ENCODE measurements around the gene CYP27C1. TPM values are rescaled to one million over a fixed set of nuclear protein-coding genes. Genes with fewer than 3 reads are reported as not detected.
A peak's percentile ranks its signal among the peaks of the same experiment; 100 is the strongest.

The CYP27C1 gene
- total and polyA plus RNA-seq, 8 donors, result 0.02 to 0.09 (median 0.03) TPM; not detected in 3

DNA sequence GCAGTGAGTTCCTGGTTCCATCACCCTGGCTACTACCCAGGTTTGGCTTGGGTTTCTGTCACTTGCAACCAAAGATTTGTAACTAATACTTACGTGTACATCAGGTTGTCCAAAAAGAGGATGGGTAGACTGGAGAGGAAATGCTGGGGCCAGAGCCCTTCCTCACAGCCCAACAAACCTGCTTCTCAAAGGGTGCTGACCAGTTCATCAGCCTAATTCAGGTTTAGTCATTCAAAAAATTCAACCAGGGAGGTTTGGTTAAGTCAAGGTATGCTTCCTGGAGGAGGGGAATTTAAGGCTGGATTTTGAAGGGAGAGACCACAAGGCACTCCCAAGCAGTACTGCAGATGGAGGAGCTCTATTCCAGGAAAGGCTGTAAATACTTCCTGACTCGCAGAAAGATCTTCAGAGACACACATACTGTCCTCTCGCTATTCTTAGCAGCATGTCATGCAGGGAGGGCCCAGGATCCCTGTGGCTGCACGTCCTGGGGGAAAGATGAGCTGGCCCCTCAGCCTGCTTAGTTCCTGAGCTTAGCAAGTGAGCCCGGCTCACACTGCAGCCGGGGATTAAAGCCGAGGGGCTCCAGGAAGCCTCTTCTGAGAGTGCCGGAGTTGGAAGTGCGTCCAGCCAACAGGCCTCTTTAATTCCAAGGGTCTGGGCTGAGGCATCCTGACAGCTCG, 73.1 kb downstream of the CYP27C1 start:
- TF ChIP-seq CTCF (IDR thresholded peaks at IDR 0.05), result no peak
- DNase-seq (no peak), FAIRE-seq (no peak), ATAC-seq (no peak)
- H3K36me3 ChIP-seq, result no peaks in the 10 kb centered on the region
- H3K4me1 ChIP-seq, result no peaks in the 10 kb centered on the region
- intact Hi-C loops (cut with DNase I), result no loop called here
- H3K27me3 ChIP-seq, result no peaks in the 10 kb centered on the region
- H3K4me3 ChIP-seq, result no peak overlapping the region
- no peaks in the 10 kb centered on the region for H3K9me3 ChIP-seq
- H3K27ac ChIP-seq, result no peak overlapping the region
- WGBS, 2 donors, result 81 to 85% methylated on average over 10 of the region's 10 CpGs

DNA sequence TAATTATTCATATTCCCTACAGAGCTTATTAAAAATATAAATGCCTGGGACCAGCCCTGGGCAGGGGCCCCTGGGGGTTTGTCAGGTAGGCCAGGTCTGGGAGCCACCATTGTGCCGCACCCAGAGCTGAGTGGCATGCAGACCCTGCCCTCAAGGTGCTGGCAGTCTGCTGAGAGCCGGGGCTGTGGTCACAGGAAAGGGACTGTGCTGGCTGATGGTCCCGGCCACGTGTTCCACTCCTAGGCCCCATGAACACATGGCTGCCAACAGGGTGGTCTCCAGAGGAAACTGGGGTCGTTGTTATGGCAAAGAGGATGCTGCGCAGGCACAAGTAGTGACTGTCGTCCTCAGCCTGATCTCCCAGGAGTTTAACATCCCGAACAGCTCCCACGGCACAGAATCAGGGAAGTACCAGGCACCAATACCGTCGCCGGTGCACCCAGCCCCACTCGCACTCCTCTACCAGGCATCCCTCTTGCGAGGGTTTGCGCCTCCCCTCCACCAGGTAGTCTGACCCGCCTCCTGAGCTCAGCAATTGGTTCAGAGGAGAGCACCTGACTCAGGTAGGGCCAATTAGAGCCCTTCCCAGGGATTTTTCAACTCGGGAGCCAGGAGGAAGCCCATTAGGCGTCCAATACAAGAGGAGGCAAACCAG, 73.9 kb downstream of the CYP27C1 start:
- TF ChIP-seq CTCF (IDR thresholded peaks at IDR 0.05), result no peak
- Histone ChIP-seq H3K36me3 (no peaks in the 10 kb centered on the region), H3K4me1 (no peaks in the 10 kb centered on the region), H3K9me3 (no peaks in the 10 kb centered on the region), H3K27ac (no peak overlapping the region), H3K4me3 (no peak overlapping the region), H3K27me3 (no peaks in the 10 kb centered on the region)
- no peak for FAIRE-seq
- ATAC-seq, result no peak
- intact Hi-C loops (cut with DNase I), result no loop called here
- DNase-seq, result no peak
- 84 to 86% methylated on average over 18 of the region's 18 CpGs for WGBS, 2 donors

- WGBS, 2 donors, result 50 to 53% methylated on average over 1 of the region's 1 CpG
- no peaks in the 10 kb centered on the region for H3K27me3 ChIP-seq
- H3K9me3 ChIP-seq, result no peaks in the 10 kb centered on the region
- ATAC-seq (no peak), FAIRE-seq (no peak), DNase-seq (no peak)
- no peak overlapping the region for H3K27ac ChIP-seq
- no peak overlapping the region for H3K4me3 ChIP-seq
- TF ChIP-seq CTCF (IDR thresholded peaks at IDR 0.05), result no peak
- intact Hi-C loops (cut with DNase I), result no loop called here
- H3K36me3 ChIP-seq, result no peaks in the 10 kb centered on the region
- H3K4me1 ChIP-seq, result no peaks in the 10 kb centered on the region
Measured at GRCh38 chr2:127145280-127145895, 74.7 kb downstream of the CYP27C1 start.

DNA sequence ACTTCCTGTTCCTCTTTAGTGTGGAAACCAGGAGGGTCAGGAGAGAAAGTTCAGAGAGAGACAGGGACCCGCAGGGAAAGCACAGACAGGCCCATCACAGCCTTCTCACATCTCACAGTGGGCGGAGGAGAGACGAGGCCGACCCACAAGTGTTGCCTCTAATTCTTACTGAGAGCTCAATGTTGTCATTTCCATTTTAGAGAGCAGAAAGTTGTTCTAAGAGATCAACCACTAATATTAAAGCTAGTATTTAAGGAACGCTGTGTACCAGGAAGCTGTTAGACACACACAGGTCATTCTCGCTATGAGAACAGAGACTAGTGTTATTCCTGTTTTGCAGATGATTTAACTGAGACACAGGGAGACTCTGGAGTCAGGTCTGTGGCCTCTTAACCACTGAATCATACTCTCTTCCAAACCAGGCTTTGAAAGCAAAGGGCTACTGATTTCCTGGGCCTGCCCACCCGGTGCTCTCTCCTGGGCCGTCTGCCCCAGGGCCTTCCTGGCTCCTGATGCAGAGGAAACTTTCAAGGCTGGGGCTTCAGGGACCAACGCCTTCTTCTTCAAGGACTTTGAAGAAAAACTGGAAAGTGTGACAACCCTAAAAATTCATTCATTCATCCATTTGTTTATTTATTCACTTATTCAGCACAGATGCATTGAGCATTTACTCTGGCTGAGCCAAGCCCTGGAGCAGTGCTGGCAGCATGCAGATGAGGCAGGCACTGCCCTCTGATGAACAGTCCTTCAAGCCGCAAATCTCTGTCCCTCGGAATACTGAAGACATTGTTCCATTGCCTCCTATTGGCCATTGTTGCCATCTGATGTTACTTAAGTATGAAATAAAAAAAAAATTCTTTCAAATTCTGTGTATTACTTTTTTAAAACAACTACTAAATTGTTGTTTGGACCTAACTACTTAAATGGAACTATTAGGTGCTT, 76.0 kb downstream of the CYP27C1 start:
- TF ChIP-seq CTCF (IDR thresholded peaks at IDR 0.05), result no peak
- DNase-seq (no peak), FAIRE-seq (no peak), ATAC-seq (peak in 2 of 4 donors; percentile 52 to 57)
- Histone ChIP-seq H3K27ac (peak overlapping the region in 1 of 4 donors; percentile 4), H3K27me3 (no peaks in the 10 kb centered on the region), H3K4me1 (no peaks in the 10 kb centered on the region), H3K36me3 (no peaks in the 10 kb centered on the region), H3K9me3 (no peaks in the 10 kb centered on the region), H3K4me3 (no peak overlapping the region)
- intact Hi-C loops (cut with DNase I), result no loop called here
- WGBS, 2 donors, result 68 to 70% methylated on average over 11 of the region's 11 CpGs

All from pancreas (tissue), 10 donors.